A549 (cell line): Measurements from ENCODE around the gene DEFB119. TPM values are rescaled to one million over a fixed set of nuclear protein-coding genes. Genes with fewer than 3 reads are reported as not detected.

Experiments
- ATAC-seq, 2 experiments: fragments of 200-7000 bp in 1 of 2; fragments of >200 bp in 1 of 2; cut with Nextera tagmentation in 1 of 2; cut with Tn5 transposase in 1 of 2; 3 replicates each; pipeline versions ENCODE4 v1.8.0 to v1.9.1; 2018 to 2020; ENCODE audit warnings: mild to moderate bottlenecking in 1 of 2, moderate library complexity in 1 of 2
- CTCF ChIA-PET: fragments of 300-600 bp; sonication (Branson Sonifier 250); formaldehyde crosslinking; extraction: SDS; loops from one replicate; lab custom pipeline; 2021; ENCODE audit warnings: antibody characterized with exemption, inconsistent platforms; lab: Yijun Ruan, JAX
- POLR2A ChIA-PET: fragments of 350-600 bp; formaldehyde crosslinking; extraction: SDS; loops from one replicate; lab custom pipeline; 2021; ENCODE audit warnings: antibody characterized with exemption, inconsistent platforms; lab: Yijun Ruan, JAX
- DNase-seq, 2 experiments: peaks; one replicate each; pipeline versions ENCODE4 v3.0.0 to v3.0.0-alpha.2; 2011 to 2016; ENCODE audit warnings: low read depth in 1 of 2, low spot score in 1 of 2
- FAIRE-seq: peaks from 2 replicates; lab custom pipeline; 2011; peaks lifted over from hg19 to GRCh38; lab: Jason Lieb, UNC
- H3K27ac ChIP-seq, 2 experiments: fragments of >200 bp; sonication (Bioruptor Twin); formaldehyde crosslinking; 3 replicates each; pipeline ENCODE4 v1.5.1; 2016 to 2017
- H3K4me1 ChIP-seq: fragments of >200 bp; sonication (Bioruptor Twin); formaldehyde crosslinking; 3 replicates; pipeline ENCODE4 v1.6.1; 2016
- H3K4me2 ChIP-seq: fragments of >200 bp; sonication (Bioruptor Twin); formaldehyde crosslinking; 3 replicates; pipeline ENCODE4 v1.6.1; 2016
- H3K4me3 ChIP-seq: fragments of >200 bp; sonication (Bioruptor Twin); formaldehyde crosslinking; 3 replicates; pipeline ENCODE4 v1.5.1; 2016
- H3K9me3 ChIP-seq: fragments of >200 bp; sonication (Bioruptor Twin); formaldehyde crosslinking; 3 replicates; pipeline ENCODE4 v1.6.1; 2016
- CBX2 ChIP-seq: fragments of 200-600 bp; sonication (generic); IDR thresholded peaks from 2 replicates; pipeline ENCODE4 v1.6.1; 2016; ENCODE audit warnings: low read depth, mild to moderate bottlenecking, borderline replicate concordance
- EHF ChIP-seq: fragments of 250-450 bp; sonication (Bioruptor Pico); IDR thresholded peaks from 2 replicates; pipeline ENCODE4 v1.5.0; 2020; ENCODE audit warnings: mild to moderate bottlenecking
- FOXS1 ChIP-seq: fragments of 250-450 bp; sonication (Bioruptor Pico); IDR thresholded peaks from 2 replicates; pipeline ENCODE4 v1.5.0; 2020; ENCODE audit warnings: mild to moderate bottlenecking, moderate library complexity
- HOXA7 ChIP-seq: fragments of 250-450 bp; sonication (Bioruptor Pico); IDR thresholded peaks from 2 replicates; pipeline ENCODE4 v1.5.0; 2020; ENCODE audit warnings: mild to moderate bottlenecking, moderate library complexity
- HOXB13 ChIP-seq: fragments of 250-450 bp; sonication (Bioruptor Pico); IDR thresholded peaks from 2 replicates; pipeline ENCODE4 v1.5.0; 2020; ENCODE audit warnings: low read depth, mild to moderate bottlenecking, moderate library complexity
- HOXB5 ChIP-seq: fragments of 250-450 bp; sonication (Bioruptor Pico); IDR thresholded peaks from 2 replicates; pipeline ENCODE4 v1.5.0; 2020; ENCODE audit warnings: mild to moderate bottlenecking, moderate library complexity
- JUN ChIP-seq, 2 experiments: fragments of >200 bp; sonication (Bioruptor Twin); formaldehyde crosslinking; IDR thresholded peaks; 2 replicates in 1 of 2; 3 replicates in 1 of 2; pipeline ENCODE4 v1.6.1; 2016 to 2017
- JUNB ChIP-seq: fragments of >200 bp; sonication (Bioruptor Twin); formaldehyde crosslinking; IDR thresholded peaks from 2 replicates; pipeline ENCODE4 v1.6.1; 2016
- MAFK ChIP-seq: fragments of 450-650 bp; IDR thresholded peaks from 2 replicates; pipeline ENCODE4 v1.6.1; 2014; ENCODE audit not compliant: partially characterized antibody
- MAZ ChIP-seq: fragments of 150-350 bp; IDR thresholded peaks from 2 replicates; pipeline ENCODE4 v1.6.1; 2014; ENCODE audit warnings: antibody characterized with exemption, low read depth, low read length, borderline replicate concordance
- NR3C1 ChIP-seq: fragments of >200 bp; sonication (Bioruptor Twin); formaldehyde crosslinking; IDR thresholded peaks from 3 replicates; pipeline ENCODE4 v1.6.1; 2017
- PHF8 ChIP-seq: fragments of 200-600 bp; sonication (generic); IDR thresholded peaks from 2 replicates; pipeline ENCODE4 v1.6.1; 2016; ENCODE audit warnings: low read depth, mild to moderate bottlenecking, antibody characterized with exemption, moderate library complexity, borderline replicate concordance
- POLR2A ChIP-seq: IDR thresholded peaks from 2 replicates; pipeline ENCODE4 v1.6.1; 2012; ENCODE audit warnings: mild to moderate bottlenecking, low read length
- POLR2AphosphoS2 ChIP-seq: conservative IDR thresholded peaks from 2 replicates; pipeline ENCODE4 v1.6.1; 2012; ENCODE audit warnings: low read length, improper control_type of control experiment, inconsistent platforms
- RARB ChIP-seq: fragments of 250-450 bp; sonication (Bioruptor Pico); IDR thresholded peaks from 2 replicates; pipeline ENCODE4 v1.8.0; 2021; ENCODE audit warnings: mild to moderate bottlenecking, moderate library complexity
- RFX5 ChIP-seq: fragments of 450-650 bp; IDR thresholded peaks from 2 replicates; pipeline ENCODE4 v1.7.1; 2014; ENCODE audit warnings: antibody characterized with exemption, mild to moderate bottlenecking, moderate library complexity
- SMC3 ChIP-seq: fragments of >200 bp; sonication (Bioruptor Twin); formaldehyde crosslinking; IDR thresholded peaks from 3 replicates; pipeline ENCODE4 v1.6.1; 2018; ENCODE audit warnings: inconsistent platforms
- SREBF2 ChIP-seq: fragments of 450-650 bp; IDR thresholded peaks from 2 replicates; pipeline ENCODE4 v1.6.1; 2014; ENCODE audit warnings: mild to moderate bottlenecking, moderate library complexity
- TFCP2L1 ChIP-seq: fragments of 250-450 bp; sonication (Bioruptor Pico); IDR thresholded peaks from 2 replicates; pipeline ENCODE4 v1.5.0; 2021; ENCODE audit warnings: mild to moderate bottlenecking
- ZC3H11A ChIP-seq: fragments of 450-650 bp; IDR thresholded peaks from 2 replicates; pipeline ENCODE4 v1.6.1; 2014; ENCODE audit warnings: antibody characterized with exemption, mild to moderate bottlenecking
- ZSCAN20 ChIP-seq: fragments of 250-450 bp; sonication (Bioruptor Pico); IDR thresholded peaks from 2 replicates; pipeline ENCODE4 v1.8.0; 2022; ENCODE audit warnings: mild to moderate bottlenecking, moderate library complexity
- WGBS: methylation state at CpG from one replicate; pipeline ENCODE4 v1.1.6; 2017; ENCODE audit errors: missing lambda C conversion rate; 5-methylcytosine and 5-hydroxymethylcytosine counted together
- polyA plus RNA-seq, 4 experiments: library from polyadenylated mRNA; depleted of rRNA in 3 of 4; stranded (reverse); fragments of >200 nt; fragmentation: RNase III in 1 of 4; extraction: RNeasy Plus Mini Kit Qiagen cat#74134 plus additional on column Dnase treatment in 1 of 4; gene quantifications; 2 replicates in 3 of 4; 3 replicates in 1 of 4; pipeline ENCODE4 v1.2.3, GENCODE V29; 2011 to 2017
- TF ChIP-seq, protein P1 (sequence below): fragments of >200 bp; sonication (Bioruptor Twin); formaldehyde crosslinking; IDR thresholded peaks from 3 replicates; pipeline ENCODE4 v1.6.1; 2016
- TF ChIP-seq, protein P2 (sequence below): IDR thresholded peaks from 2 replicates; pipeline ENCODE4 v1.6.1; 2012
- TF ChIP-seq, protein P3 (sequence below): fragments of 200-600 bp; sonication (generic); IDR thresholded peaks from 2 replicates; pipeline ENCODE4 v1.6.1; 2016; ENCODE audit warnings: antibody characterized with exemption, mild to moderate bottlenecking, moderate library complexity
- TF ChIP-seq, protein P4 (sequence below): fragments of 150-350 bp; IDR thresholded peaks from 2 replicates; pipeline ENCODE4 v1.6.1; 2014; ENCODE audit warnings: low read depth, mild to moderate bottlenecking, low read length
- TF ChIP-seq, protein P5 (sequence below): fragments of 250-450 bp; sonication (Bioruptor Pico); IDR thresholded peaks from 2 replicates; pipeline ENCODE4 v1.5.0; 2020; ENCODE audit warnings: low read depth, mild to moderate bottlenecking, moderate library complexity

DEFB119 gene
- polyA plus RNA-seq, 2 of the 4 experiments (the other 2 are of a cell fraction): not detected

DNA sequence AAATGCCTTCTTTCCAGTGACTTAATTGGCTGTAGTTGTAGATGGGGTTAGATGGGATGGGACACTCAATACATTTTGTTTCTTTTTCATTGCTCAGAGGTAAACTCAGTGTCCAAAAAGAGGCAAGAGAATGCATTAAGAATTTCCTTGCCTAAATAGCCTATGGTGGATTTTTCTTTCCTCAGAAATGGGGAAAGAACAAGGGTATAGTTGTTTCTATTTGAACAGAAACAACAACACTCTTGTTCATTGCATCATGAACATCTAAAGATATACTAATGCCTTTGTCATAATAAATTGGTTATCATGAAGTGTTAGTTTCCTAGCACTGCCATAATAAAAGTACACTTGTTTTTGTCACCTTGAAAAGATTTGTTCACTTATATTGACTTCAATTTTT, 35.4 kb upstream of the DEFB119 start:
- ATAC-seq: no peak
- POLR2A ChIA-PET: no interaction called here
- no peak overlapping the region for H3K27ac ChIP-seq

GRCh38 chr20:31418307-31418706, 27.9 kb upstream of the DEFB119 start:
- 40% methylated on average over 7 of the region's 7 CpGs for WGBS
- no peak overlapping the region for H3K4me3 ChIP-seq
- no peaks in the 10 kb centered on the region for H3K9me3 ChIP-seq
- ATAC-seq: no peak
- ChIA-PET POLR2A (no interaction called here), CTCF (no interaction called here)
- FAIRE-seq: no peak
- H3K4me1 ChIP-seq: no peaks in the 10 kb centered on the region
- H3K4me2 ChIP-seq: no peak overlapping the region
- TF ChIP-seq HOXA7 (CRISPR knock-in tag) (no peak), TFCP2L1 (CRISPR knock-in tag) (no peak), RFX5 (no peak), ZC3H11A (no peak), HOXB5 (CRISPR knock-in tag) (no peak), NR3C1 (no peak), FOXS1 (CRISPR knock-in tag) (no peak), SMC3 (no peak), EHF (CRISPR knock-in tag) (no peak)
- TF ChIP-seq, protein P1, sequence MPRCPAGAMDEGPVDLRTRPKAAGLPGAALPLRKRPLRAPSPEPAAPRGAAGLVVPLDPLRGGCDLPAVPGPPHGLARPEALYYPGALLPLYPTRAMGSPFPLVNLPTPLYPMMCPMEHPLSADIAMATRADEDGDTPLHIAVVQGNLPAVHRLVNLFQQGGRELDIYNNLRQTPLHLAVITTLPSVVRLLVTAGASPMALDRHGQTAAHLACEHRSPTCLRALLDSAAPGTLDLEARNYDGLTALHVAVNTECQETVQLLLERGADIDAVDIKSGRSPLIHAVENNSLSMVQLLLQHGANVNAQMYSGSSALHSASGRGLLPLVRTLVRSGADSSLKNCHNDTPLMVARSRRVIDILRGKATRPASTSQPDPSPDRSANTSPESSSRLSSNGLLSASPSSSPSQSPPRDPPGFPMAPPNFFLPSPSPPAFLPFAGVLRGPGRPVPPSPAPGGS: no peak
- TF ChIP-seq, protein P2, sequence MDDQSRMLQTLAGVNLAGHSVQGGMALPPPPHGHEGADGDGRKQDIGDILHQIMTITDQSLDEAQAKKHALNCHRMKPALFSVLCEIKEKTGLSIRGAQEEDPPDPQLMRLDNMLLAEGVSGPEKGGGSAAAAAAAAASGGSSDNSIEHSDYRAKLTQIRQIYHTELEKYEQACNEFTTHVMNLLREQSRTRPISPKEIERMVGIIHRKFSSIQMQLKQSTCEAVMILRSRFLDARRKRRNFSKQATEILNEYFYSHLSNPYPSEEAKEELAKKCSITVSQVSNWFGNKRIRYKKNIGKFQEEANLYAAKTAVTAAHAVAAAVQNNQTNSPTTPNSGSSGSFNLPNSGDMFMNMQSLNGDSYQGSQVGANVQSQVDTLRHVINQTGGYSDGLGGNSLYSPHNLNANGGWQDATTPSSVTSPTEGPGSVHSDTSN: no peak
- DNase-seq: no peak
- H3K27ac ChIP-seq: no peak overlapping the region

More for the DNA sequence above, 35.4 kb upstream of the DEFB119 start:
- no peak for TF ChIP-seq MAZ
- no peak for TF ChIP-seq SREBF2
- no peak for TF ChIP-seq JUNB
- TF ChIP-seq CBX2: no peak
- no peak for TF ChIP-seq EHF (CRISPR knock-in tag)
- no peak for TF ChIP-seq POLR2AphosphoS2
- no peak for TF ChIP-seq RARB (CRISPR knock-in tag)
- TF ChIP-seq, protein P3, sequence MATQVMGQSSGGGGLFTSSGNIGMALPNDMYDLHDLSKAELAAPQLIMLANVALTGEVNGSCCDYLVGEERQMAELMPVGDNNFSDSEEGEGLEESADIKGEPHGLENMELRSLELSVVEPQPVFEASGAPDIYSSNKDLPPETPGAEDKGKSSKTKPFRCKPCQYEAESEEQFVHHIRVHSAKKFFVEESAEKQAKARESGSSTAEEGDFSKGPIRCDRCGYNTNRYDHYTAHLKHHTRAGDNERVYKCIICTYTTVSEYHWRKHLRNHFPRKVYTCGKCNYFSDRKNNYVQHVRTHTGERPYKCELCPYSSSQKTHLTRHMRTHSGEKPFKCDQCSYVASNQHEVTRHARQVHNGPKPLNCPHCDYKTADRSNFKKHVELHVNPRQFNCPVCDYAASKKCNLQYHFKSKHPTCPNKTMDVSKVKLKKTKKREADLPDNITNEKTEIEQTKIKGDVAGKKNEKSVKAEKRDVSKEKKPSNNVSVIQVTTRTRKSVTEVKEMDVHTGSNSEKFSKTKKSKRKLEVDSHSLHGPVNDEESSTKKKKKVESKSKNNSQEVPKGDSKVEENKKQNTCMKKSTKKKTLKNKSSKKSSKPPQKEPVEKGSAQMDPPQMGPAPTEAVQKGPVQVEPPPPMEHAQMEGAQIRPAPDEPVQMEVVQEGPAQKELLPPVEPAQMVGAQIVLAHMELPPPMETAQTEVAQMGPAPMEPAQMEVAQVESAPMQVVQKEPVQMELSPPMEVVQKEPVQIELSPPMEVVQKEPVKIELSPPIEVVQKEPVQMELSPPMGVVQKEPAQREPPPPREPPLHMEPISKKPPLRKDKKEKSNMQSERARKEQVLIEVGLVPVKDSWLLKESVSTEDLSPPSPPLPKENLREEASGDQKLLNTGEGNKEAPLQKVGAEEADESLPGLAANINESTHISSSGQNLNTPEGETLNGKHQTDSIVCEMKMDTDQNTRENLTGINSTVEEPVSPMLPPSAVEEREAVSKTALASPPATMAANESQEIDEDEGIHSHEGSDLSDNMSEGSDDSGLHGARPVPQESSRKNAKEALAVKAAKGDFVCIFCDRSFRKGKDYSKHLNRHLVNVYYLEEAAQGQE: no peak
- no peak for TF ChIP-seq JUN (IDR thresholded peaks at IDR 0.05)
- no peak for TF ChIP-seq POLR2A
- TF ChIP-seq, all 56 proteins: peak for 0
- no peaks in the 10 kb centered on the region for H3K4me1 ChIP-seq
- H3K9me3 ChIP-seq: no peaks in the 10 kb centered on the region
- FAIRE-seq: no peak
- no peak for DNase-seq
- CTCF ChIA-PET: interaction anchor here (3.7 kb wide), 1 partner anchor 12 kb away, joined by 20 read pairs; no protein-coding TSS in a partner anchor
- H3K4me3 ChIP-seq: no peak overlapping the region
- H3K4me2 ChIP-seq: no peak overlapping the region

- H3K9me3 ChIP-seq: no peaks in the 10 kb centered on the region
- H3K4me3 ChIP-seq: no peak overlapping the region
- no peak overlapping the region for H3K4me2 ChIP-seq
- H3K4me1 ChIP-seq: no peaks in the 10 kb centered on the region
- no peak for DNase-seq
- no peak for ATAC-seq
- POLR2A ChIA-PET: no interaction called here
- WGBS: 88% methylated on average over 2 of the region's 2 CpGs
- no peak for FAIRE-seq
- CTCF ChIA-PET: interaction anchor here (1.4 to 2.0 kb wide), 2 partner anchors 10 to 88 kb away, joined by 3 to 5 read pairs; partner anchors contain the start of gene DEFB121
- no peak overlapping the region for H3K27ac ChIP-seq
- TF ChIP-seq HOXB13 (CRISPR knock-in tag): no peak
- no peak for TF ChIP-seq PHF8
- TF ChIP-seq SMC3: no peak
- no peak for TF ChIP-seq MAFK
- TF ChIP-seq, protein P4, sequence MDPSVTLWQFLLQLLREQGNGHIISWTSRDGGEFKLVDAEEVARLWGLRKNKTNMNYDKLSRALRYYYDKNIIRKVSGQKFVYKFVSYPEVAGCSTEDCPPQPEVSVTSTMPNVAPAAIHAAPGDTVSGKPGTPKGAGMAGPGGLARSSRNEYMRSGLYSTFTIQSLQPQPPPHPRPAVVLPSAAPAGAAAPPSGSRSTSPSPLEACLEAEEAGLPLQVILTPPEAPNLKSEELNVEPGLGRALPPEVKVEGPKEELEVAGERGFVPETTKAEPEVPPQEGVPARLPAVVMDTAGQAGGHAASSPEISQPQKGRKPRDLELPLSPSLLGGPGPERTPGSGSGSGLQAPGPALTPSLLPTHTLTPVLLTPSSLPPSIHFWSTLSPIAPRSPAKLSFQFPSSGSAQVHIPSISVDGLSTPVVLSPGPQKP: no peak
- TF ChIP-seq, protein P5, sequence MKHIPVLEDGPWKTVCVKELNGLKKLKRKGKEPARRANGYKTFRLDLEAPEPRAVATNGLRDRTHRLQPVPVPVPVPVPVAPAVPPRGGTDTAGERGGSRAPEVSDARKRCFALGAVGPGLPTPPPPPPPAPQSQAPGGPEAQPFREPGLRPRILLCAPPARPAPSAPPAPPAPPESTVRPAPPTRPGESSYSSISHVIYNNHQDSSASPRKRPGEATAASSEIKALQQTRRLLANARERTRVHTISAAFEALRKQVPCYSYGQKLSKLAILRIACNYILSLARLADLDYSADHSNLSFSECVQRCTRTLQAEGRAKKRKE (CRISPR knock-in tag): no peak
- no peak for TF ChIP-seq JUN (IDR thresholded peaks at IDR 0.05)
- TF ChIP-seq ZSCAN20 (CRISPR knock-in tag): no peak
Observed at GRCh38 chr20:31415653-31416052, 25.3 kb upstream of the DEFB119 start.
